GM18498 (cell line): Measurements from ENCODE around the gene DARS2.

Experiments
- ATAC-seq: cut with Tn5 transposase; IDR thresholded peaks from one replicate; pipeline ENCODE4 v1.9.1; 2021; ENCODE audit warnings: mild to moderate bottlenecking, moderate library complexity; ENCODE audit not compliant: unreplicated experiment

DARS2 gene

GRCh38 chr1:173886746-173887611 is 62.5 kb downstream of the DARS2 start:
- no peak for ATAC-seq

GRCh38 chr1:173887627-173888026 is 63.2 kb downstream of the DARS2 start:
- no peak for ATAC-seq

- no peak for ATAC-seq
Measured at GRCh38 chr1:173888749-173889148, 64.3 kb downstream of the DARS2 start.

DNA sequence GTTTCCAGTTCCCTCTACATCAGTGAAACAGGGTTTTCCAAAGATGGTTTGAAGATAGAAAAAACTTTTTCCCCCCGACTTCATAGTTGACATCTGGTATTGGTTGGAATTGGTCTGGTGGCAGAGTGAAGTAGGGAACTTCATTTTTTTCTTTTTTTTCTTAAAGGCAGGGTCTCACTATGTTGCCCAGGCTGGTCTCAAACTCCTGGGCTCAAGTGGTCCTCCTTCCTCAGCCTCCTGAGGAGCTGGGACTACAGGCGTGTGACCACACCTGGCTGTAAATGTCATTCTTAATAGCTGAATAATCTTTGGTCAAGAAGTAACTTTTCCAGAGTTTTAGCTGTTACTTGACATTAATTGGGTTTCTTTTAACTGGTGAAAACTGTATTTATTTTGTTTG is 65.4 kb downstream of the DARS2 start:
- no peak for ATAC-seq

- no peak for ATAC-seq
Measured at GRCh38 chr1:173893611-173894010, 69.1 kb downstream of the DARS2 start.

- no peak for ATAC-seq
Measured at GRCh38 chr1:173894189-173894588, 69.7 kb downstream of the DARS2 start.

DNA sequence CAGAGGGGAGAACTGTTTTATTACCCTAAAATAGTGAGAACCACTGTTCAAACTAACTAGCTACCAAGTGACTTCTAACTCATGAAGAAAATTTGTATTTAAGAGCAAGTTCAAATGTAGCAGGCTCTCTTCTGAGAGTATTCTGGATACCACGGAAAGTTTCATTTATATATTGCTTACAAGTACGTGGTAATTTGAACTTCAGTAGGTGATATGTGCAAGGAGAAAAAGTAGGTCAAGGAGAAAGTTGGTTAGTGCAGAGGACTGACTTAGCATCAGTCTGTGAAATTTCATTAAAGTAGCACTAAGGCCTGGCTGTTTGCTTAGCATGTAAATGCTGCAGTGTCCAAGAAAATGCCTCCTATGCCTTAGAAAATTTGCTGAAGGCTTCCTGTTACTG is 76.0 kb downstream of the DARS2 start:
- no peak for ATAC-seq

DNA sequence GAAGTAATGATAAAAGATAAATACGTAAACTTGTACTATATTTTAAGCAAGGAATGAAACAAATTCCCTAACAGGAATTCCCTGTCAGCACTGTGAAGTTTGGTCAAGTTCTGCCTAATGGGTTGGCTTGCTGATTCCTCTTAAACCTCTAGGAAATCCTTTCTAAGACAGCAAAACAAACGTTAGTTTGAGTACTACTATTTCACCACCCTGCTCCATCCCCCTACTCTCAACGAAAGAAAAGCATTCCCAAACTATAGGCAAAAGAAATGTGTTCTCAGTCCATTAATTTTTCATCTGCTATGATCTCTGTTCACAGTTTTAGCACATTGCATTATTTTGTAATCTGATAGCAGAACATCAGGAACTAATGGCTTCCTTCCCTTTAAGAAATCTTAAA is 76.5 kb downstream of the DARS2 start:
- no peak for ATAC-seq

DNA sequence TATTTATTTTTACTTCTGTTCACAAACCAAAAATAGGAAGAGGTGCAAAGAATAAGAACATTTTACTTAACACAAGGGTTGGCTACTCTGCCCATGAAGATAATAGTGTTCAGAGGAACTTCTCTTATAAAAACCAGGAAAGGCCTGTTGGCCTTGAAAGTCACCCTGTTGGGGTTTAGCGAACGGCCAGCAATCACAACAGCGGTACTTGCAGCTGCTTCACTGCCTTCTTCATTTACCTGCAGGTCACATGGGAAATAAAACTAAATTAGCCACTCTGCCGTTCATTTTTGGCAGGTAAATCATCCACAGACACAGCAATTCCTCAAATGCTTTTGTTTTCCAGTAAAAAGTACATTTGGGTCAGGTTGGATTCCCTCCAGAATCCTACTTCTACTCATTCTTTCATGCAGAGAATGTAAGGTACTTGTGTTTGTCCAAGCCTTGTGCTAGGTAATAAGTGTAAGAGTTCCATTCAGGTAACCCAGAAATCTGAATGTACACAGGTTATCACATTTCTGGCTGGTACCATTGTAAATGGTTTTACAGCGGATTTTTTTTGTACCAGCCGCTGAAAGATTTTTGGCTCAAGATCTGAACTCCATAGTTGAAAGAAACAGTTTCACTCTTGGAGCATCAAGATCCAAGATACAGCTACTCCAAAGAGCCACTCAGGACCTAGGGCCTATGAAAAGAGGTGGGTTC is 79.5 kb downstream of the DARS2 start:
- no peak for ATAC-seq
